Kidney glomerular epithelial cell (primary cell): Measurements from ENCODE around the gene CCDC6.
A peak's percentile ranks its signal among the peaks of the same experiment; 100 is the strongest.
"Not testable (repeated sequence)": the region's sequence is repeated elsewhere in the genome, so short reads cannot be mapped to it uniquely, and the experiment has no call there.

ENCODE experiments used
- DNase-seq: peaks from one replicate; lab custom pipeline; 2025; lab: John Stamatoyannopoulos, UW

Gene CCDC6

DNA sequence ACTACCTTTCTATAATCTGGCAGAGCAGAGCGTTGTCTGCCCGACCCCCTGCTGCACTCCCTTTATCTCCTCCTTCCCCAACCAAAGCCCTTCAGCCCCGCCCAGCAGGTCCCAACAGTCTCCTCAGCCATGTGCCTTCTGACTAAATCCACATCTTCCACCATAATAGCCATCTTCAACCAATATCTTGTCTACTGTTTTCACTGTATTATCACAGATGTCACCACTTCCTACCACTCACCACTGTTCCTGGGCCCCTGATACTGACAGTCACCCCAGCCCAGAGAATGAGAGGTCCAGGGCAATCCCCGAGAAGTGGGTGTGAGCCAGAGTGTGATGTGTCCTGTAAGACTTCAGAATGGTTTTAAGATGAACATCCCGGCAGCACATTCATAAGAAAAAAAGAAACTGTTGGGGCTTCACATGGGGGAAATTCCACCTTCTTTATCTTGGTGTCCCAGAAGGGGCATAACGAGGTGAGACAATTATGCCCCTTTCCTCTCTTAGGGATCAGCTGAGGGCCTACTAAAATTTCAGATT lies 25.3 kb downstream of the CCDC6 start:
- no peak for DNase-seq

- DNase-seq, result no peak
Observed at GRCh38 chr10:59880019-59880717, 26.2 kb downstream of the CCDC6 start.

- no peak for DNase-seq
Observed at GRCh38 chr10:59879363-59879913, 26.9 kb downstream of the CCDC6 start.

GRCh38 chr10:59878915-59879314 lies 27.4 kb downstream of the CCDC6 start:
- no peak for DNase-seq

DNA sequence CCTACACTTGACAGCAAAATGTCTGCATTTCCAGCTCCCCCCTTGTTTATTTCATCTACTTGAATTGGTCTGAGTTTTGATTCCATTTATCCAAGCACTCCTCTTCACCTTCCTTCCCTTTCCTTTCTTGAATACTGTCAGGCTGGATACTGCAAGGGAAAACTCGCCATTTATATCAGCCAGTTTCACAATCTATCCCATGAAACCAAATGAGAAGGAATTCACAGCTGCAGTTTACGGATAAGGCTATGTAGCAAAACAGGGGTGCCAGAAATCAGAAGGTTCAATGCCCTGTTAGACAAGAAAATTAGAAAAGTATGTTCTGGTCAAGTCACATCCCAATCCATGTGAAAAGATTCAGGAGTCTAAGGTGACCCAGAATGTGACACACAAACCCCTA lies 28.1 kb downstream of the CCDC6 start:
- no peak for DNase-seq

- no peak for DNase-seq
Observed at GRCh38 chr10:59877191-59877671, 29.1 kb downstream of the CCDC6 start.

DNA sequence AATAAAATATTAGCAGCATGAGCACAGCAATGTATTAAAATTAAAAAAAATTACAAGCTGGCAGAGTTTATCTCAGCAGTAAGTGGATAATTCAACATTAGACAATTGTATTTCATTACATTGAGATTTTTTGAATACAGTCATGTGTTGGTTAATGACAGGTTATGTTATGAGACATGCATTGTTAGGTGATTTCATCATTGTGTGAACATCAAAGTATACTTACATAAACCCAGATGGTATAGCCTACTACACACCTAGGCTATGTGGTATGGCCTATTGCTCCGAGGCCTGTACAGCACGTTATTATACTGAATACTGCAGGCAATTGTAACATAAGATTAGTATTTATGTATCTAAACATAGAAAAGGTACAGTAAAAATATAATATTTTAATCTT lies 29.7 kb downstream of the CCDC6 start:
- DNase-seq, result no peak

DNA sequence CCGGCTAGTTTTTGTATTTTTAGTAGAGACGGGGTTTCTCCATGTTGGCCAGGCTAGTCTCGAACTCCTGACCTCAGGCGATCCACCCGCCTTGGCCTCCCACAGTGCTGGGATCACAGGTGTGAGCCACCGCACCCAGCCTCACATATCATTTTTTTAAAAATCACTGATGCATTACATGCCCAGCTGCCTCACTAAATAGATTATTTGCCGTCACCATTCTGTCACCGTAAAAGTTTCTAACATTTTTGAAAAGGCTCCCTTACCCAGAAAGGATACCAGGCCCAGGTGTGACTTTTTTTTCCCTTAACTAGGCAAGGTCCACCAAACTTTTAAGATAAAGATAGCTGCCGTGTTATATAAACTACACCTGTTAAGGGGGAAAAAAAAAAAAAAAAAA lies 30.1 kb downstream of the CCDC6 start:
- DNase-seq, result not testable (repeated sequence)

DNA sequence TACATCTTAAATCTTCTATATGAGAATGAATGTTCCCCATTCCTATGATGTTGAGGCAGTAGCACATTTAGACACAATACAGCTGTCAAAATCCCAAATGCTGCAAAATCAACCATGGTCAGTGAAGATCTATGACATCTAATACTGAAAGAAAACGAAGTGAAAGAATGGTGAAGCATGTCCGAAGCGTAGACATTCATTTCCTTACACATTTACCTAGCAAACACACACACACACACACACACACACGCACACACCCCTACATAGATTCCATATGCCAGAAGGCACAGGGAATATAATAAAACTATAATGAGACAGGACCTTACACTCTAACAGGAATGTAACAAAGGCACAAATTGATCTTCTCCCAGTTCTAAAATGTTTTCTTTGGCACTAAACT lies 32.5 kb downstream of the CCDC6 start:
- no peak for DNase-seq

- DNase-seq, result peak; percentile 37
Observed at GRCh38 chr10:59872892-59873463, 33.4 kb downstream of the CCDC6 start.

- DNase-seq, result no peak
Observed at GRCh38 chr10:59870152-59870551, 36.2 kb downstream of the CCDC6 start.

GRCh38 chr10:59869594-59869940 lies 36.8 kb downstream of the CCDC6 start:
- DNase-seq, result no peak

GRCh38 chr10:59868696-59869593 lies 37.4 kb downstream of the CCDC6 start:
- DNase-seq, result no peak

DNA sequence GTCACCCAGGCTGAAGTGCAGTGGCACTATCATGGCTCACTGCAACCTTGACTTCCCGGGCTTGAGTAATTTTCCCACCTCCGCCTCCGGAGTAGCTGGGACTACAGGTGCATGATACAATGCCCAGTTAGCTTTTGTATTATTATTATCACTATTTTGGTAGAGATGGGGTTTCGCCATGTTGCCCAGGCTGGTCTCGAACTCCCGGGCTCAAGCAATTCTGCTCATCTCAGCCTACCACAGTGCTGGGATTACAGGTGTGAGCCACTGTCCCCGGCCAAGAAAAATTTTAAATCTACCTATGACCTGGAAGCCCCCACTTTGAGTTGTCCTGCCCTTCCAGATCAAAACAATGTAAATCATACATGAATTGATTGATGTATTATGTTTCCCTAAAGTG lies 38.8 kb downstream of the CCDC6 start:
- no peak for DNase-seq

- DNase-seq, result no peak
Observed at GRCh38 chr10:59865101-59865500, 41.3 kb downstream of the CCDC6 start.

DNA sequence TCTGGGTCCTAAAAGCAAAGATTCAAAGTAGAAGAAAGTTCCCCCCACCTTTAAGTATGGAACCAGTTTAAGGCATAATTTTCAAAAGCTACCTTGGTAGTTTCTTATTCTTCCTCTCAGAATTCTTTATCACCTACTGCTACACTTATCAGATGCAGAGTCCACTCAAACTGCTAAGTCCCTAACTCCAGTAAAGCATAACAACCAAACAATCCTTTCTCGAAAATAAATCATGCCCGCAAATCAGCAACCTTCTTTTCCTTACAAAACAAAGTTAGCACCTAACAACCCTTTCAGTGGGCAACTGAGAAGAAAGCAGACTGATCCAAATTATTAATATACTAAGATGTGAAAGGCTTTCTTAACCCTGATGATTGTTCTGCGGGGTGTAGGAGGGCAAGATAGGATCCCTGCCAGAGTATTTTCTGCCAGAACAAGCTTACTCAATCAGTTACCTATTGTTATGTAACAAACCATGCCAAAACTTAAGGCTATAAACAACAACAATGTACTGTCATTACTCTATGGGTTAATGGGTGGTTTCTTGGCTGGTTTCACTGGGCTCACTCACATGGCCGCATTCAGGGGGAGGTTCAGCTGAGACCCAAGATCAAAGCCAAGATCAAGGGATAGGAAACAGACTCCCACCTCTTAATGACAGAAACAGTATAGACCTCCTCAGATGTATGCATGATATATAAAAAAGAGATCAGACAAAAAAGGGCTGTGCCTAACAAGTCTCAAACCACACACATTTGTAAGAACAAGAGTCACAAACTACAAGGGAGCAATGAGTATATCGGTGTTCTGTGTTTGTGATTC lies 42.0 kb downstream of the CCDC6 start:
- peak; percentile 17 for DNase-seq

DNA sequence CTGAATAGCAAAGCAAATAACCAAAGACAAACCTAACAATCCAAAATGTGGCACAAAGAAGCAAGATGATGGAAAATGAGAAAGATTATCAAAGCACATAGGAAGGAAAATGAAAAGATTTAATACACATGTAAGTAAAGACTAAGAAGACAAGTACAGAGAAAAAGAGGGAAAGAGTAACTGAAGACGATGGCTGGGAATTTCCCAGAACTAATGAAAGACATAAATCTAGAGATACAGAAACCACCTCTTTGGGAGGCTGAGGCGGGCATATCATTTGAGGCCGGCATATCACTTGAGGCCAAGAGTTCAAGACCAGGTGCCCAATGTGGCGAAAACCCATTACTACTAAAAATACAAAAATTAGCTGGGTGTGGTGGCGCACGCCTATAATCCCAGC lies 46.8 kb downstream of the CCDC6 start:
- DNase-seq, result no peak

GRCh38 chr10:59857921-59858320 lies 48.4 kb downstream of the CCDC6 start:
- no peak for DNase-seq

GRCh38 chr10:59857049-59857448 lies 49.3 kb downstream of the CCDC6 start:
- DNase-seq, result no peak

GRCh38 chr10:59856104-59856503 lies 50.3 kb downstream of the CCDC6 start:
- no peak for DNase-seq

GRCh38 chr10:59854571-59854970 lies 51.8 kb downstream of the CCDC6 start:
- no peak for DNase-seq

DNA sequence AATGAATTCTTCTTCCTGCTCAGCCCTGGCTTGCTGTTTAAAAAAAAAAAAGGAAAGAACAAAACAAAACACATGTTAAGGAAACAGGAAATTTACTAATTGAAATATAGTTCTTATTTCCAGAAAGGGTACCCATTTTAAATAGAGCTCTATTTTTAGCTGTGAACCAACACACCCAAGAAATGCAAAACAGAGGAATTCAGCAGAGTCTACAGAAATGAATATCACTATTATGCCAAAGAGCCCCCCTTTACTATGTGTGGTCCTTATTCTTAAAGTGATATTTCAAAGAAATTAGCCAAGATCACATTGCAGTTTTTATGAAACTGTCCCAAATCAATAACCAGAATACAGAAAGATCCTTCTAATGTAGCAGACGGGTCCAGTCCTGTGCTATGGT lies 53.7 kb downstream of the CCDC6 start:
- no peak for DNase-seq
